Prostate gland (tissue), 2 donors: ENCODE measurements around the gene CNTN5. TPM values are rescaled to one million over a fixed set of nuclear protein-coding genes. Genes with fewer than 3 reads are reported as not detected.

Source experiments
- DNase-seq: peaks from one replicate; pipeline ENCODE4 v3.0.0-alpha.2; 2019; ENCODE audit warnings: low spot score
- H3K27ac ChIP-seq, 2 donors: fragments of 200-600 bp; sonication (generic); 2 replicates each; pipeline ENCODE4 v1.5.1; 2017 to 2019
- H3K27me3 ChIP-seq: fragments of 200-600 bp; sonication (generic); replicated peaks from 2 replicates; pipeline ENCODE4 v1.5.1; 2019; ENCODE audit not compliant: insufficient read depth
- H3K36me3 ChIP-seq, 2 donors: fragments of 200-600 bp; sonication (generic); 1 replicate in 1 of 2; 2 replicates in 1 of 2; pipeline versions ENCODE4 v1.5.1 to v1.8.1; 2017 to 2019
- H3K4me1 ChIP-seq: fragments of 200-600 bp; sonication (generic); replicated peaks from 2 replicates; pipeline ENCODE4 v1.5.1; 2019
- H3K4me3 ChIP-seq, 2 donors: fragments of 200-600 bp; sonication (generic); 2 replicates each; pipeline ENCODE4 v1.5.1; 2017 to 2019
- H3K9me3 ChIP-seq: fragments of 200-600 bp; sonication (generic); 2 replicates; pipeline ENCODE4 v1.5.1; 2017
- POLR2A ChIP-seq: fragments of 450-650 bp; IDR thresholded peaks from one replicate; pipeline ENCODE4 v1.6.1; 2016; ENCODE audit warnings: antibody characterized with exemption, mild to moderate bottlenecking
- POLR2AphosphoS5 ChIP-seq: sonication (generic); formaldehyde crosslinking; IDR thresholded peaks from one replicate; pipeline ENCODE4 v1.6.1; 2017; ENCODE audit warnings: antibody characterized with exemption
- WGBS: methylation state at CpG from one replicate; pipeline ENCODE4 v1.1.5; 2018; 5-methylcytosine and 5-hydroxymethylcytosine counted together
- intact Hi-C: fragments of 100-400 bp; cut with DNase I; formaldehyde crosslinking; loops from one replicate; pipeline ENCODE4 v1.14.2; 2022
- total RNA-seq, 2 donors: library from RNA; depleted of rRNA; stranded (reverse); fragments of >200 nt; gene quantifications; one replicate each; pipeline ENCODE4 v1.1.0, GENCODE V29; 2016
- TF ChIP-seq, protein P1 (sequence below), 4 experiments: fragments of 200-600 bp in 2 of 4; fragments of 450-650 bp in 2 of 4; sonication (generic) in 2 of 4; IDR thresholded peaks; 1 replicate in 3 of 4; 2 replicates in 1 of 4; pipeline ENCODE4 v1.5.1; 2016 to 2019; ENCODE audit warnings: antibody characterized with exemption in 4 of 4, mild to moderate bottlenecking in 2 of 4, moderate library complexity in 2 of 4

CNTN5 gene
- total RNA-seq, 2 donors from 2014 or later: 1.0 TPM; not detected in 1

DNA sequence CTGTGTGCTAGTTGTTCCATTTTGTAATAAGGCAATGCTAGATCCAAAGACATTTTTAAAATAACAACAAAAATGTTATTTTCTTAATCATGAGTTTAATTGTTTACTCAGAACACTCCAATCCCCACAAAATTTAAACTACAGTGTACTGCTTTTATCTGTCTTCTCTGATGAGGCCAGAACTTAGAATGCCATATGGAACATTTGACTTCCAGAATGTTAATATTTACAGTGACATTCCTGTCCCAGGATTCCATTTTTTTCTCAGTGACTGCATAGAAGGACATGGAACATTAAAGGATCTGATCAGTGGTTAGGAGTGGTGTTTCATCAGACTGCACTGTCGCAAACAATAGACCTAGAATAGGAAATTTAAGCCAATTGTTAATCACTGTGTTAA lies 1171.4 kb downstream of the CNTN5 start:
- intact Hi-C loops: no loop called here
- WGBS: 32% methylated on average over 1 of the region's 1 CpG

DNA sequence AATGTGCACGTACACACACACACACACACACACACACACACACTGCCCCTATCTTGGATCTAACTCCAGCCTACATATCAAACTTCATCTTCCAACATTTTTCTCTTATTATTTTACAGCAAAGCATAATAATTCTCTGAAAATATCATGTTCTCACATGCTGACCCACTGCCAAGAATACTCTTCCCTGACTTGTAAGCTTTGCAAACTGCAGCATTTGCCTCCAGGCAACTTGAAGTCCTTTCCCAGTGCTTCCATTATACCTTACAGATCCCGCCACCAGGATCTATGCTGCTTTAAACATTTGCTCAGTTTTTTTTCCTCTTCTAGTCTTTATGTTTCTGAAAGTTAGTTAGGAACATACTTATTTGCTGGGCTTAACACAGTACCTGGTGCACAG lies 1183.0 kb downstream of the CNTN5 start:
- no peak overlapping the region for H3K27ac ChIP-seq
- intact Hi-C loops: no loop called here
- no peak for DNase-seq
- 47% methylated on average over 2 of the region's 2 CpGs for WGBS
- no peak overlapping the region for H3K4me3 ChIP-seq
- H3K4me1 ChIP-seq: no peaks in the 10 kb centered on the region
- H3K9me3 ChIP-seq: no peaks in the 10 kb centered on the region
- TF ChIP-seq POLR2AphosphoS5: no peak
- TF ChIP-seq POLR2A: no peak
- TF ChIP-seq, protein P1, sequence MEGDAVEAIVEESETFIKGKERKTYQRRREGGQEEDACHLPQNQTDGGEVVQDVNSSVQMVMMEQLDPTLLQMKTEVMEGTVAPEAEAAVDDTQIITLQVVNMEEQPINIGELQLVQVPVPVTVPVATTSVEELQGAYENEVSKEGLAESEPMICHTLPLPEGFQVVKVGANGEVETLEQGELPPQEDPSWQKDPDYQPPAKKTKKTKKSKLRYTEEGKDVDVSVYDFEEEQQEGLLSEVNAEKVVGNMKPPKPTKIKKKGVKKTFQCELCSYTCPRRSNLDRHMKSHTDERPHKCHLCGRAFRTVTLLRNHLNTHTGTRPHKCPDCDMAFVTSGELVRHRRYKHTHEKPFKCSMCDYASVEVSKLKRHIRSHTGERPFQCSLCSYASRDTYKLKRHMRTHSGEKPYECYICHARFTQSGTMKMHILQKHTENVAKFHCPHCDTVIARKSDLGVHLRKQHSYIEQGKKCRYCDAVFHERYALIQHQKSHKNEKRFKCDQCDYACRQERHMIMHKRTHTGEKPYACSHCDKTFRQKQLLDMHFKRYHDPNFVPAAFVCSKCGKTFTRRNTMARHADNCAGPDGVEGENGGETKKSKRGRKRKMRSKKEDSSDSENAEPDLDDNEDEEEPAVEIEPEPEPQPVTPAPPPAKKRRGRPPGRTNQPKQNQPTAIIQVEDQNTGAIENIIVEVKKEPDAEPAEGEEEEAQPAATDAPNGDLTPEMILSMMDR (IDR thresholded peaks at IDR 0.05): no peak
- H3K27me3 ChIP-seq: no peaks in the 10 kb centered on the region
- no peaks in the 10 kb centered on the region for H3K36me3 ChIP-seq

More for the DNA sequence above, 1171.4 kb downstream of the CNTN5 start:
- Histone ChIP-seq H3K27ac (no peak overlapping the region), H3K9me3 (no peaks in the 10 kb centered on the region), H3K4me3 (no peak overlapping the region), H3K36me3 (no peaks in the 10 kb centered on the region), H3K27me3 (no peaks in the 10 kb centered on the region), H3K4me1 (no peaks in the 10 kb centered on the region)
- DNase-seq: no peak
- TF ChIP-seq POLR2A: no peak
- TF ChIP-seq, protein P1 (IDR thresholded peaks at IDR 0.05): no peak
- TF ChIP-seq POLR2AphosphoS5: no peak

DNA sequence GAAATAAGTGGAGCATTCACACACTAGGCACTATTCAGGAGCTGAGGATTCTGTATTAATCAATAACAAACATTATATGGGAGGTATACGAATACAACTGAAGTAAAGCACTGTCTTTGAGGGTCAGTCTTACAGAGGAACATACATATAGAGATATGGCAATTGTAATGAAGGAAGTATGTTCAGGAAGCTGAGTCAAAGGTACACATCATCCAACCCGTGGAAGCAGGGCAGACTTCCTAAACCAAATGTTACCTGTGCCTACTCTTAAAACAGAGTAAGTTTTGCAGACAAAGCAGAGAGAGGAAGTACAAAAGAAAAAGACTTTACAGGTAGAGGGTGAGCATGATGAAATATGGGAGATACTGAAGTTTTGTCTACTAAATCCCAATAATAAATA lies 1185.2 kb downstream of the CNTN5 start:
- Histone ChIP-seq H3K36me3 (no peaks in the 10 kb centered on the region), H3K27ac (no peak overlapping the region), H3K9me3 (no peaks in the 10 kb centered on the region), H3K27me3 (no peaks in the 10 kb centered on the region), H3K4me3 (no peak overlapping the region), H3K4me1 (no peaks in the 10 kb centered on the region)
- intact Hi-C loops: no loop called here
- TF ChIP-seq, protein P1 (IDR thresholded peaks at IDR 0.05): no peak
- TF ChIP-seq POLR2AphosphoS5: no peak
- no peak for TF ChIP-seq POLR2A
- DNase-seq: no peak
- WGBS: 76% methylated on average over 2 of the region's 2 CpGs

DNA sequence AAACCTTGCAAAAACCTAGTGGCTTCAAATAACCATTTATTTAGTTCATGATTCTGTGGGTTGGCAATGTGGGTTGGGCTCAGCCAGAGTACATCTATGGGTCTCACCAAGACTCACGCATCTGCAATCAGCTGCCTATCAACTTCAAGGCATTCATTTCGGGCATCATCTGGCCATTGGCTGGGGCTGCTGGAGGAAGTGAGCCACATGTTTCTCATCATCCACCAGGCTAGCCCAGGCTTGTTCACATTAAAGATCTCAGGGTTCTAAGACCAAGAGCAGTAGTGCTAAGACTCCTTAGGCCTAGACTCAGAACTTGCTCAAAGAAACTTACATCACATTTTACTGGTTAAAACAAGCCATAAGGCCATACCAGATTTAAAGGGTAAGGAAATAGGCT lies 1187.5 kb downstream of the CNTN5 start:
- DNase-seq: no peak
- Histone ChIP-seq H3K9me3 (no peaks in the 10 kb centered on the region), H3K27ac (no peak overlapping the region), H3K4me3 (no peak overlapping the region), H3K27me3 (no peaks in the 10 kb centered on the region), H3K4me1 (no peaks in the 10 kb centered on the region), H3K36me3 (no peaks in the 10 kb centered on the region)
- intact Hi-C loops: no loop called here
- 90% methylated on average over 2 of the region's 2 CpGs for WGBS
- no peak for TF ChIP-seq POLR2AphosphoS5

DNA sequence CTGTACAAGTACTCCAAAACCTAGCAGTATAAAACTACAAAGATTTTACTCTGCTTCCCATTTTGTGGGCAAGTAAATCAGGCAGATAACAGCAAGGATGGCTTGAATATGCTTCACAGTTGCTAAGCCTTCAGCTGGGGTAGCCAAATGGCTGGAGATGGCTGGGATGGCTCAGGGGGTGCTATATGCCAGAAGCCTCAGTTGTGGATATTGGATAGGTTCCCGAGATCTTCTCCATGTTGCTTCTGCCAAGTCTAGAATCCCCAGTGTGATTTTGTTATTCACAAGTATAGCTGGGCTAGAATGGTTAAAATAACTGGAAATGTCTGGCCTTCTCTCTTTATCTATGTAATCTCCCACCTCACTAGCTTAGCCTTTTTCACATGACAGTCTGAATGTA lies 1194.0 kb downstream of the CNTN5 start:
- no peaks in the 10 kb centered on the region for H3K9me3 ChIP-seq
- DNase-seq: no peak
- no peaks in the 10 kb centered on the region for H3K27me3 ChIP-seq
- no peaks in the 10 kb centered on the region for H3K4me1 ChIP-seq
- intact Hi-C loops: no loop called here
- no peak overlapping the region for H3K27ac ChIP-seq
- H3K4me3 ChIP-seq: no peak overlapping the region
- H3K36me3 ChIP-seq: no peaks in the 10 kb centered on the region
- TF ChIP-seq, protein P1 (IDR thresholded peaks at IDR 0.05): no peak
- no peak for TF ChIP-seq POLR2AphosphoS5
- TF ChIP-seq POLR2A: no peak
- 96% methylated on average over 1 of the region's 1 CpG for WGBS
